IPS-20b (cell line): Measurements from ENCODE around the gene TREML4.
"Not testable (repeated sequence)": the region's sequence is repeated elsewhere in the genome, so short reads cannot be mapped to it uniquely, and the experiment has no call there.

ENCODE experiments used
- H3K27ac ChIP-seq: one replicate; pipeline ENCODE4 v1.5.1; 2013; ENCODE audit warnings: low read length
- H3K27me3 ChIP-seq: 2 replicates; pipeline ENCODE4 v1.6.1; 2013; ENCODE audit warnings: mild to moderate bottlenecking, low read length, inconsistent platforms; ENCODE audit not compliant: insufficient read depth
- H3K36me3 ChIP-seq: 2 replicates; pipeline ENCODE4 v1.6.1; 2013; ENCODE audit warnings: low read depth, mild to moderate bottlenecking, inconsistent platforms, low read length, moderate library complexity; ENCODE audit not compliant: insufficient read depth
- H3K4me1 ChIP-seq: 2 replicates; pipeline ENCODE4 v1.6.1; 2013; ENCODE audit warnings: mild to moderate bottlenecking, control low read depth, inconsistent platforms, low read length, moderate library complexity; ENCODE audit not compliant: insufficient read depth
- H3K4me3 ChIP-seq: 2 replicates; pipeline ENCODE4 v1.5.1; 2013; ENCODE audit warnings: mild to moderate bottlenecking, low read length, inconsistent platforms
- H3K9ac ChIP-seq: 2 replicates; pipeline ENCODE4 v1.6.1; 2013; ENCODE audit warnings: low read depth, mild to moderate bottlenecking, inconsistent platforms, low read length, moderate library complexity
- H3K9me3 ChIP-seq: 2 replicates; pipeline ENCODE4 v1.6.1; 2013; ENCODE audit warnings: mild to moderate bottlenecking, low read depth, low read length, inconsistent platforms; ENCODE audit not compliant: insufficient read depth

TREML4 gene

DNA sequence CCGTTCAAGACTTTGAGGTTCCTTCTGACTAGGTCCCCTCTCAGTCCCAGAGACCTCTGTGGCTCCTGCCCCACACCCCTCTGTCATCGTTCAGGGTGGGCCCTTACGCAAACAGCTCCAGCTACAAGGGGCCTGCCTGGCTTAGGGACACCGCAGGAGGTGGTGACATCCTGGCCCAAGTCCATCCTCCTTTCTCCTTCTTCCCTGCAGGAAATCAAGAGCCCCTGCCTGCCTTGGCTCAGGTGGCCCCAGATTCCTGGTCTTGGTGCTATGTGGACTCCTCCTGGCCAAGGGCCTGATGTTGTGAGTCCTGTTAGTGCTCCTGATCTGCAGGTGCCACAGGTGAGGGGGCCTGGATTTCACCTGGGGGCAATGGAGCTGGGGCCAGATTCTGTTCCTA lies 8.1 kb downstream of the TREML4 start:
- Histone ChIP-seq H3K4me3 (no peak overlapping the region), H3K9me3 (no peaks in the 10 kb centered on the region), H3K27me3 (peaks cover 13% of the 10 kb centered on the region), H3K4me1 (no peaks in the 10 kb centered on the region; the same call in 1 of the 2 replicates), H3K9ac (no peak overlapping the region), H3K27ac (no peak overlapping the region), H3K36me3 (no peaks in the 10 kb centered on the region)

DNA sequence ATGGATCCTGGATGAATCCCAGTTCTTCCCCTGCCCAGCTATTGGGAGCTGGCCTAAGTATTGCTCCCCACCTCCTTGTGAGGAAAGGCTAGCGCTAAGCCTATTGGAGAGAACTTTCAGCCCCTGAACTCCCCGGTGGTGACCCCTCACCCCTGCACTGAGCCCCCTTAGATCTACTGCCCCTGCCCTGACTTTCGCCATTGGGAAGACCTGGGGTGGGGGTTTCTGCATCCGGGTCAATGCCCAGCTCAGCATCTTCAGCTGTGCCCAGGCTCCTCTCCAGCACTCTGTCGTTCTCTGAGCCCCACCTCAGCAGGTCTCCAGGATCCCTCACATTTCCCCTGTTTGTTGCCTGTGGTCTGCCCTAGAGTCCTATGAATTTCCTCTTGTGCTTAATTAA lies 9.0 kb downstream of the TREML4 start:
- H3K4me1 ChIP-seq, result no peaks in the 10 kb centered on the region; the same call in 1 of the 2 replicates
- no peak overlapping the region for H3K27ac ChIP-seq
- H3K9ac ChIP-seq, result no peak overlapping the region
- H3K27me3 ChIP-seq, result peaks cover 13% of the 10 kb centered on the region
- no peaks in the 10 kb centered on the region for H3K9me3 ChIP-seq
- H3K4me3 ChIP-seq, result no peak overlapping the region
- H3K36me3 ChIP-seq, result no peaks in the 10 kb centered on the region

DNA sequence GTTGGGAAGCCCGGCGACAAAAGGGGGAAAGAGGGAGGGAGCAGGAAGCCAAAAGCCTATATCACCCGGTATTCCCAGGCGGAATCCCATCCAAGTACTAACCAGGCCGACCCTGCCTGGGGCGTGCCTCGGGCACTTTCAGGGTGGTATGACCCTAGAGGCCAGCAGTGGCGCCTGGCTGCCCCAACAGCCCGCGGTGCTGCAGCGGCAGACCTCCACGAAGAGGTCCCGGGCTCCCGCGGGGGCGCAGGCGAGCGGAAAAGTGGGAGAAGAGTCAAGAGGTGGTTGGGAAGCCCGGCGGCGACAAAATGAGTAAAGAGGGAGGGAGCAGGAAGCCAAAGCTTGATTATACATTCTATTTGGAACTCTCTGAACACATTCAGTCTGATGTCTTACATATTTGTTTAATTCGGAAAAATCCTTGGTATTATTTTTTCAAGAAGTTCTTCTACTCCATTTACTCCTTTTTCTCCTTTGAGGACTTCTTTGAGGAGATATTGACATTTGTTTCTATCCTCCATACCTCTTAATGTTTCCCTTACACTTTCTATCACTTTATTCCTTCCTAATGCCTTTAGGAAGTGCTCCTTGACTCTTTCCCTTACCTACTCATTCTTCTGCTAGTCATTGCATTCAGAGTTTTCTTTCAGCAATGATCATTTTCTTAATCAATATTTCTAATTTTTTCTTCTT lies 11.5 kb downstream of the TREML4 start:
- no peaks in the 10 kb centered on the region; the same call in 1 of the 2 replicates for H3K4me1 ChIP-seq
- H3K27ac ChIP-seq, result no peak overlapping the region
- peaks cover 13% of the 10 kb centered on the region for H3K27me3 ChIP-seq
- peak overlapping the region; percentile 68 for H3K4me3 ChIP-seq
- H3K9ac ChIP-seq, result peak overlapping the region; percentile 41; the same call in 1 of the 2 replicates
- no peaks in the 10 kb centered on the region for H3K9me3 ChIP-seq
- H3K36me3 ChIP-seq, result no peaks in the 10 kb centered on the region

GRCh38 chr6:41246529-41246928 lies 18.4 kb downstream of the TREML4 start:
- H3K36me3 ChIP-seq, H3K4me3 ChIP-seq, H3K9me3 ChIP-seq, H3K27me3 ChIP-seq, H3K27ac ChIP-seq, H3K9ac ChIP-seq, H3K4me1 ChIP-seq: not testable (repeated sequence)

DNA sequence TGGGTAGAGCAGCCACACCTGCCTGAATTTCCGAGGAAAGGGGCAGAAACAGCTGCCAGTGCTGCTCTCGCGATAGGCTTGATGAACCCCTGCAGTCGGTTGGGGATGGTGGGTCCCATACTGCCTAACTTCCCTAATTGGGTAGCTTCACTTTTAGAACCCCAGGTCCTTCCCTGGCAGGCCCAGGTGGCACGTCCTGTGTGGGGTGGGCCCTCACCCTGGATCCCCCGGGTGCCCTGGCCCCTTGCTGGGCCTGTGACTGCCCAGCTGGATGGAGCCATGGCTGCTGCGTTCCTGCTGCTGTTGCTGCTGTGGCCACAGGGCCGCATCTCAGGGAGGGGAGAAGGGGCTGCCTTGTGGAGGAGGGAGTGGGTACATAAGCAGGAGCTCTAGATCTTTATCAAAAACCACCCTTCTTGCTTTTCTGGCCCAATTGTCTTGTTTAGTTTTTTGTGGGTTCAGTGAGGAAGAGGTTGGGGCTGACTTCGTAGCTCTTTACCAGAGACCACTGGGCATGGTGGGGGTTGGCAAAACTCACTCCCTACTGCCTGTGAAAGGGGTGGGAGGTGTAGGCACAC lies 19.2 kb downstream of the TREML4 start:
- Histone ChIP-seq H3K4me1 (no peaks in the 10 kb centered on the region), H3K9ac (no peak overlapping the region), H3K36me3 (no peaks in the 10 kb centered on the region), H3K9me3 (no peaks in the 10 kb centered on the region), H3K27me3 (0 out of 2 replicates have a peak, but pooled peaks cover 5% of the 10 kb centered on the region), H3K27ac (no peak overlapping the region), H3K4me3 (no peak overlapping the region)

DNA sequence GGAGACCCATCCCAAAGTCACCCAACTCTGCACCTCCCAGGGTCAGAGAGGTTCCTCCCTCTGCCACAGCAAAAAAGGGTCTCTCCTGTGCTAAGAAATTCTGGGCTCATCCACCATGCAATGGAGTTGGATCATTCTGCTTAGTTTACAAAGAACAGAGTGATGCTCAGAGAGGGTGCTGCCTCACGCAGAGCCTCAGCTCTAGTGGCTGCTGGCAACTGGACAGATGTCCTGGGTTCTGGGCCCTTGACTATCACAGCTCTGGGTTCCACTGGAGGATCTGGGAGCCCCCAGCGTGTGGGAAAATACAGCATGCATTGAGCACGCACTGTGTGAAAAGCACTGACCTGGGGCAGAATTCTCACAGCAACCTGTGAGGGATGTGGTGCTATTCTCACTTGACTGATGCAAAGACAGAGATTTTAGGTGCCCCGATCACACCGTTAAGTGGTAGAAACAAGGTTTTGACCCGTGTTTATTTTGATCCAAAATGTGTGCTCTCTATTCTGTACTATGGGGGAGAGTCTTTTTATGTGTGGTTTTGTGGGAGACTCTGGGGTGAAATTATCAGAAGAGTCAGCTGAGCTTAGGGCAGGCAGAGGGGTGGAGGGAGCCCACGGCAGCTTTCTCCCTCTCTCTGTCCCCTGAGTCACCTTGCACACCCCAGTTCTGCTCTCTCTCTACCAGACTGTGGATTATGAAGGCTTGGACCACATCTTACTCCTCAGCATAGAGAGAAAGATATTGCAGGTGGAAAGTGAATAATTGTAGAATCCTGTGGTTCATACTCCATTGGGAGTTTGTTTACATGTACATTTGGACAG lies 19.9 kb downstream of the TREML4 start:
- Histone ChIP-seq H3K4me1 (no peaks in the 10 kb centered on the region), H3K4me3 (no peak overlapping the region), H3K9me3 (no peaks in the 10 kb centered on the region), H3K9ac (no peak overlapping the region), H3K36me3 (no peaks in the 10 kb centered on the region), H3K27me3 (0 out of 2 replicates have a peak, but pooled peaks cover 5% of the 10 kb centered on the region), H3K27ac (no peak overlapping the region)

DNA sequence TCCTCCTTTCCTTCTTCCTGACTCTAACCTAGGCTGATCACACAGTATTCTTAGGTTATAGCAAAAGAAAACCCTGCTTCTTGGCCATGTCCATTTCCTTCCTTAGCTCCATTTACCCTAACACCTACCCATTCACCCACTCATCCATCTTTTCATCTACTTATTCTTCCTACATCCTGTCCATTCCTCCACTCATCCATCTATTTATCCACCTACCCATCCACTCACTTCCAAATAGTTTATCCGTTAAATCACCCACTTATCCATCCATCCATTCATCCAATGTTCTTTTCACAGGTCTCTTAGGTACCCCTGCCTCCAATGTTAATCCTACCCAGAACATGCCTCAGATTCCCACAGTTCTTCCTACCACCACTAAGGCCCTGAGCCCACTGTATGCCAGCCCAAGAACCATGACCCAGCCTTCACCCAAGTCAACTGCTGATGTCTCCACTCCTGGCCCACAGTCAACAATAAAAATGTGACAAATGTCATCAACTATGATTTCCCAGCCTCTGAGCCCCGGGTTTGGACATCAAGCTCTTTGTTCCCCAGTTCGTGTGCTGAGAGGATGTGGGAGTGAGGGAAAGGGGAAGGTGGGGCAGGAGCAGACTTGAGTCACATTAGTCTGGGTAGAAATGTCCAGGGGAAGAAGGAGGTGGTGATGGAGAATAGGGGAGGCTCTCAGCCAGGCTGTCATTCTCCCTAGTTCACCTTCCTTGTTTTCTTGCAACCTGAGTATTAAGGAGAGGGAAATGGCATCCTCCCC lies 24.4 kb downstream of the TREML4 start:
- Histone ChIP-seq H3K36me3 (no peaks in the 10 kb centered on the region), H3K9me3 (no peaks in the 10 kb centered on the region), H3K27me3 (0 out of 2 replicates have a peak, but pooled peaks cover 5% of the 10 kb centered on the region), H3K4me1 (no peaks in the 10 kb centered on the region), H3K9ac (no peak overlapping the region), H3K4me3 (no peak overlapping the region), H3K27ac (no peak overlapping the region)

- no peaks in the 10 kb centered on the region for H3K36me3 ChIP-seq
- no peaks in the 10 kb centered on the region for H3K9me3 ChIP-seq
- H3K4me1 ChIP-seq, result no peaks in the 10 kb centered on the region
- no peak overlapping the region for H3K4me3 ChIP-seq
- 0 out of 2 replicates have a peak, but pooled peaks cover 5% of the 10 kb centered on the region for H3K27me3 ChIP-seq
- H3K9ac ChIP-seq, result no peak overlapping the region
- H3K27ac ChIP-seq, result no peak overlapping the region
Observed at GRCh38 chr6:41255110-41255509, 27.0 kb downstream of the TREML4 start.

- H3K27ac ChIP-seq, result no peak overlapping the region
- H3K36me3 ChIP-seq, result no peaks in the 10 kb centered on the region
- H3K9me3 ChIP-seq, result no peaks in the 10 kb centered on the region; the same call in 1 of the 2 replicates
- 0 out of 2 replicates have a peak, but pooled peaks cover 5% of the 10 kb centered on the region for H3K27me3 ChIP-seq
- H3K4me3 ChIP-seq, result no peak overlapping the region
- H3K4me1 ChIP-seq, result no peaks in the 10 kb centered on the region
- H3K9ac ChIP-seq, result no peak overlapping the region
Observed at GRCh38 chr6:41255638-41256246, 27.6 kb downstream of the TREML4 start.

DNA sequence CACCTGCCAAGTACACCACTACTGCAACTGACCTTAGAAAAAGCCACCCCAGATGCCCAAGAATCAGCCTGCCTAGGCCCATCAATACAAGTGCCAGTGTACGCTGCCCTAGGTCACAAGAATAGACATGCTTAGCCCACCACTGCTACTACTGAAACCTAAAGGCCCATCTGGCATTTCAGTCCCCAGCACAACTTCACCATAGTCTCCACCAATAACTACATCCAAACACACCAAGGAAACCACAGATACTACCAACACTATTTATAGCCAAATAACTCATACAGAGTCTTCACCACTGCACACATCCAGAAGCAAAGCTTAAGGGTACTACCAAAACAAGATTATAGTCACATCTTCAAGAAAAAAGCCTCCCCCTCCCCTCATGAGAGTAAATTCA lies 28.2 kb downstream of the TREML4 start:
- Histone ChIP-seq H3K4me1 (no peaks in the 10 kb centered on the region), H3K9me3 (no peaks in the 10 kb centered on the region; the same call in 1 of the 2 replicates), H3K27me3 (0 out of 2 replicates have a peak, but pooled peaks cover 5% of the 10 kb centered on the region), H3K9ac (no peak overlapping the region), H3K4me3 (no peak overlapping the region), H3K27ac (no peak overlapping the region), H3K36me3 (no peaks in the 10 kb centered on the region)
